GM19438 (cell line): ENCODE results near the gene SPSB1.

ENCODE experiments used
- ATAC-seq: cut with Tn5 transposase; IDR thresholded peaks from one replicate; pipeline ENCODE4 v1.9.1; 2021; ENCODE audit warnings: low read depth; ENCODE audit not compliant: unreplicated experiment

Gene SPSB1

DNA sequence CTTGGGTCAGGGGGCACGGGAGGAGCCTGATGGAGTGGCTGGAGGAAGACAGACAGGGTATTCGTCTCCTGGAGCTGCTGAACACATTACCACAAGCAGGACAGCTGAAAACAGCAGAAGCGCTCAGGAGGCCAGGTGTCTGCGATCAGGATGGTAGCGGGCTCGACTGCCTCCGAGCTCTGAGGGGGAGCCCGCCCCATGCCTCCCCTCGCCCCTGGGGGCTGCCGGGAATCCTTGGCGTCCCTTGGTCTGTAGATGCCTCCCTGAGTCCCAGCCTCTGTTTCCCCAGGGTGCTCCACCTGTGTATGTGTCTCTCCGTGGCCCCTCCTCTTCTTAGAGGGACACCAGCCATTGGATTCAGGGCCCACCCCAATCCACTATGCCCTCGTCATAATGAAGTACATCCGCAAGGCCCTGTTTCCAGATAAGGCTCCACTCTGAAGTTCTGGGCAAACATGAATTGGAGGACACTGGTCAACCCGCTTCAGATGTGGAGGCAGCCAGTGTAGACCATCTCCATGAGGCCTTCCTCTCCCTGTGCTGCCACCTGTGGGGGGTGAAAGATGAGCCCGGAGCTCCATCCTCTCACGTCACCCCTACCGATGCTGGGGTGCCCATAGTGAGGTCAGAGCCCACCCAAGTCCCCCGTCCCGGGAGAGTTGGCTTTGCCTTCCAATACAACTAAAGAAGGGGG lies 67.8 kb downstream of the SPSB1 start:
- no peak for ATAC-seq

DNA sequence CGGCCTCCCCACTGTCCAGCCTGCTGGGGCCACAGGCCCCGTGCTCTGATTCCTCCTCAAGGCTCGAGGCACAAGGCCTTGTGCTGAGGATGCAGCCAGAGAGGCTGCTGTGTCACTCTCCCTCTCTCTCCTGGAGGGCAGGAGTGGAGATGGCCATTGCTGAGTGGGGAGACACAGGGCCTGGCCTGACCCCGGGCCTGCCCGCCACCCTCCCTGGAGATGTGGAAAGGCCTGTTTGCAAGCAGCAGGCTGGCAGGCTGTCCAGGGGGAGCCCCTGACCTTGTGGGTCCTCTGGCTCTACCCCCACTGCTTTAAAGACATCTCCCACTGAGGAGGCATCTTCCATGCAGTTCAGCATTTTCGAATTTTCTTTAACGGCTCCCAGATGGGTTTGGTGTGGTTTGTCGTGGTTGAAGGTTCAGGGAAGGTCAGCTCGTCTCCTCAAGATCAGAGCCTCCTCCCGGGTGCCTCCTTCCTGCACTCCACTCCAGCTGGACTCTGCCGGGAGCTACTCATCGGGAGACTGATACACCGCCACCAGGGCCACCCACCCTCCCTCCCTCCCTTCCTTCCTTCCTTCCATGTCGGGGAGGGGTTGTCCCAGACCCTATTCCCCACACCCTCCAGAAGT lies 69.1 kb downstream of the SPSB1 start:
- no peak for ATAC-seq

DNA sequence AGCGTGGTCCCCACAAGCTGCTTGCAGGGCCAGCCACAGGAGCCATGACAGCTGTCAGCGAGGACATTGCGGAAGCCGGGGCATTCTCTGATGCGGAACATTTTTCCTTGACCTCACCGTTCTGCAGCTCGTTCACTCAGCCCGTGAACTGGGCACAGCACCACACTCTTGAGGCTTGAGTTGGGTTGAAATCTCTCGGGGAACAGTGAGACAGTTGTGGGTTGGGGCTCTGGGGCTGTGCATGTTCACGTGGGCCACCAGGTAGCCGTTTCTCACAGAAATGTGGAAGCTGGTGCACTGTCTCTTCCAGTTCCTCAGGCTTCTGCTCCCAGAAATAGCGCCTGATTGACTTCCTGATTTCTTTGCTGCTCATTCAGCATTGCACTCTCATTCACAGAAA lies 69.8 kb downstream of the SPSB1 start:
- ATAC-seq = no peak

GRCh38 chr1:9363061-9363471 lies 70.4 kb downstream of the SPSB1 start:
- ATAC-seq = no peak

DNA sequence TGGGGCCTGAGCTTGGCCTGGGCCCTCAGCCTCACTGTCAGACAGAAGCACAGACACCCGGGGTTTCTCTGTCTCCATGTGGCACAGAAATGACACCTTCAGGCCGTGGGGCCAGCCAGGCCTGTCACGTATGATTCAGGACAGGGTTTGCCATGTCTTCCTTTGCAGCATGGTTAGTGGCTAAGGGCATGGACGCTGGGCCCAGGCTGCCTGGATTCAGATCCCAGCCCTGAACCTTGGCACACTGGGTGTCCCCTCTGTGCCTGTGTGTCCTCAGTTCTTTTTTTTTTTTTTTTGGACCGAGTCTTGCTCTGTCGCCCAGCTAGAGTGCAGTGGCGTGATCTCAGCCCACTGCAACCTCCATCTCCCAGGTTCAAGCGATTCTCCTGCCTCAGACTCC lies 73.6 kb downstream of the SPSB1 start:
- no peak for ATAC-seq

GRCh38 chr1:9366943-9367780 lies 74.5 kb downstream of the SPSB1 start:
- ATAC-seq = no peak

- ATAC-seq = no peak
Measured at GRCh38 chr1:9367806-9368205, 75.1 kb downstream of the SPSB1 start.

- ATAC-seq = no peak
Measured at GRCh38 chr1:9368356-9368755, 75.7 kb downstream of the SPSB1 start.

DNA sequence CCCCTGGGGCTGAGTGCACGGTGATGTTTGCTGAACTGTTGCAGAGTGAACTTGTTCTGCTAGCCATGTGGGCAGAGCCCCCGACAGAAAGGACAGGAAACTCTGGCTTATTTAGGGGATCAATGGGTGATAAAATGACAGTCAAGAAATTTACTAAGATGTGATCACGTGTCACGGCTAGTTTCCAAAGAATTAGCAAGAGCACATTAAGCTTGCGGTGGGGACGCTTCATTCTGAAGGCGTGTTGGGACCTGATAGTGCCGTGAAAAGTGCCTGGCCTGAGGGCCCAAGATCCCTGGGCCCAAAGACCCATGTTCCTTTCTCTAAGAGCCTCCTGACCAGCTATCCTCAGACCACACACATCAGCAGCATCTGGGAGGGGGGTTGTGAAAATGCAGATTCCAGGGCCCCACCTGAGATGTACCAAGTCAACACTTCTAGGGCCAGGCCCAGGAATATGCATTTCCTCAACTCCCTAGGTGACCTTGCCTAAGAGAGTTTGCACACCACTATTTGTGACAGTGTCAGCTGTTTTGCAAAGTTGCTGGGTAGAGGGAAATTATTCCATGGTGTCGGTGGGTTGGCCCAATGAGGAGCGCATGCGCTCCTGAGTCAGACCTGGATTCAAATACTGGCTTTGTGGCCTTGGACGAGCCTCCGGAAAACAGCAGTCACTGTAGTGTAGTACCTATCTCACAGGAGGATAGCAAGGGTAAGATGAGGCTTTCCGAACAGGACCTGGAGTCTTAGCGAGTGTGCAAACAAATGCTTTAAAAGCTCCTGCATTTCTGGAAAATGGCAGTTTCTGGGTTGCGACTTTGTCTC lies 77.5 kb downstream of the SPSB1 start:
- ATAC-seq = no peak

- ATAC-seq = no peak
Measured at GRCh38 chr1:9371391-9371935, 78.8 kb downstream of the SPSB1 start.

GRCh38 chr1:9371951-9372350 lies 79.3 kb downstream of the SPSB1 start:
- no peak for ATAC-seq

DNA sequence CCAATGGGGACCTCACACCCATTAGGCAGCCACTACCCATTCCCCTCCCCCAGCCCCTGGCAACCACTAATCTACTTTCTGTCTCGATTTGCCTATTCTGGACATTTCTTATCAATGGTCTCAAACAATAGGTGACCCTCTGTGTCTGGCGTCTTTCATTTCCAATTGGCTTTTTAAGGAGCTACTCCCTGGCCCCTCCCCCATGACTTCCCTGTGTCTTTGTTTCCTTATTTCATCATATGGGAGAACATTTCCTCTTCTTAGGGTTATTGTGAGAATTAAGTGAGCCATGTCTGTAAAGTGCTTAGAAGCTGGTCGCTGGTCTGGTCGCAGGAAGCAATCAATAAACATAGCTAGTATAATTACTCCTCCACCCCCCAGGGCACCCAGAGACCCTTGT lies 80.9 kb downstream of the SPSB1 start:
- ATAC-seq = no peak

DNA sequence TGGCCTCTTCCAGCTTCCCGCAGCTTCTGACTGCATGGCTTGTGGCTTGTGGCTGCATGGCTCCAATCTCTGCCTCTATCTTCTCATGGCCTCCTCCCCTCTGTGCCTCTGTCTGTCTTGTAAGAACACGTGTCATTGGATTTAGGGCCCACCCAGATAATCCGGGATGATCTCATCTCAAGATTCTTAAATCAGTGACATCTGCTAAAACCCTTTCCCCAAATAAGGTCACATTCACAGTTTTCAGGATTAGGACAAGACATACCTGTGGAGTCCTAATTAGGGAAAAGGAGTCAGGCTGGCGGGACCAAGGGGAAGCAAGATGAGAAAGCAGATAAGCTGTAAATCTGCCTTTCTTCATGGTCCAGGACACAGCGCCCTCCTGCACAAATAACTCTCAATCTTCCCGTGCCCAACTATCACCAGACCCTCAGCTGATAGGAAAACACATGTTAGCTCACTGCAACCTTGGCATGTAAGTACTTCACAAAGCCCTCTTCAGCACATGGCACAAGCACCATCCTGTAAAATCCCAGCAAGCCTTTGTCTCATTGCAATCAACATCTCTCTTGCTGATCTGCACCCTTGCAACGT lies 82.2 kb downstream of the SPSB1 start:
- no peak for ATAC-seq

GRCh38 chr1:9375912-9376311 lies 83.2 kb downstream of the SPSB1 start:
- no peak for ATAC-seq

GRCh38 chr1:9376430-9376829 lies 83.7 kb downstream of the SPSB1 start:
- no peak for ATAC-seq

GRCh38 chr1:9376886-9377333 lies 84.2 kb downstream of the SPSB1 start:
- no peak for ATAC-seq

DNA sequence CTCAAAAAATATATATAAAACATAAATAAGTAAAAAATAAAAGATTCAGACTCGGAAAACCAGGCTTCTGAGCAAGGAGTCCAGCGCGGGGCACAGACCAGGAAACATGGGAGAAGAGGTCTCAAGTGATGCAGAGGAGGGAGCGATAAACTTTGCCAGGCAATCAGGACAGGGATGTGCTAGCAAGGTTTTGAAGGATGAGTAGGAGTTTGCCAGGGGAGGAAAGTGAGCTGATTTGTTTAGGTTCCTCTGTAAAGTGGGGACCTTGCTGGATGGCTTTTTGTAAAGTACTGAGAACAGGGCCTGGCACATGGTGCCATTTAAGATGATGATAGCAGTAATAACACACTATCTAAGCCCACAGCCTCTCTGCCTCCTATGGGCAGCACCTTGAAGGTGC lies 86.1 kb downstream of the SPSB1 start:
- ATAC-seq = no peak

- ATAC-seq = no peak
Measured at GRCh38 chr1:9380711-9381110, 88.0 kb downstream of the SPSB1 start.

DNA sequence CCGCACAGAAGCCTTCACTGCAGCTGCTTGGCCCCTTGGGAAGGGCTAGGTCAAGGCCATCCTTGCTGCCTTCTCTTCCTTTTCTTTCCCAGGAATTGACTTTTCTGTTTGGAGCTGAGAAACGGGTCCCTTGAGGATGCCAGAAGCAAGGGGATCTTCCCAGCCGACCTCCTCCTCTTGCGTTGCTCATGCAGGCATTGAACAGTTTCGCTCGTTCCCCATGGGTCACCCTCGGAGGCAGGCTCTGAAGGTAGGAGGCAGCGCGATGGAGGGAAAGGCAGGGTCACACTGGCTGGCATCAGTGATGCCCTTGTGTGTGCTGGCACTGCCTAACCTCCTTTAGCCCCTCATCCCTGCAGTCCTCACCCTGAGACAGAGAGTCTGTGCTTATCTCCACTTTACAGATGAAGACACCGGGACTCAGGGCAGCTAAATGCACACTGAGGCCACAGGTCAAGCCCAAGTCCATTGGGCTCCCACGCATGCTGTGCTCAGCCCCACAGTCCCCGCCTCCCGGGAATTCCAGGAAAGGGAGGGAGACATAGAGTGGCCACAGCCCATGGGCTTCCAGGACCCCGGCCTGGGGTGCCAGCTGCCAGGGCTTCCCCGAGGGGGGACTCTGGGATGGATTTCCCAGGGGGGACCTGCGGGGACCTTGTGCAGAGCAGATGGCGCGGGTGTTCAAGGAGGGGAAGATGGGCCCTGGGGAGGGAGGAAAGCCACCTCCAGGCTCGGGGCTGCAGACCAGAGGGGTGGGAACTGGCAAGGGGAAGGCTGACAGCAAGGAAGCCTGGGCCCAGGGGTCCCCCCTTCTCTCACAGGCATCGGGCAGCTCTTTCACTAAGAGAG lies 90.2 kb downstream of the SPSB1 start:
- no peak for ATAC-seq
